NCI-H146 treated with DMSO at 0.1 percent for 48 hours (cell line): ENCODE measurements around the gene RASL12.
"Not testable (repeated sequence)": the region's sequence is repeated elsewhere in the genome, so short reads cannot be mapped to it uniquely, and the experiment has no call there.

Experiments used
- DNase-seq: peaks from one replicate; lab custom pipeline; 2025; ENCODE audit not compliant: unreplicated experiment; lab: John Stamatoyannopoulos, UW

Gene RASL12

GRCh38 chr15:65075607-65076395 lies 8.0 kb upstream of the RASL12 start:
- DNase-seq, result not testable (repeated sequence)

GRCh38 chr15:65074946-65075345 lies 7.2 kb upstream of the RASL12 start:
- DNase-seq, result not testable (repeated sequence)

- DNase-seq, result no peak
Observed at GRCh38 chr15:65072617-65073016, 4.8 kb upstream of the RASL12 start.

DNA sequence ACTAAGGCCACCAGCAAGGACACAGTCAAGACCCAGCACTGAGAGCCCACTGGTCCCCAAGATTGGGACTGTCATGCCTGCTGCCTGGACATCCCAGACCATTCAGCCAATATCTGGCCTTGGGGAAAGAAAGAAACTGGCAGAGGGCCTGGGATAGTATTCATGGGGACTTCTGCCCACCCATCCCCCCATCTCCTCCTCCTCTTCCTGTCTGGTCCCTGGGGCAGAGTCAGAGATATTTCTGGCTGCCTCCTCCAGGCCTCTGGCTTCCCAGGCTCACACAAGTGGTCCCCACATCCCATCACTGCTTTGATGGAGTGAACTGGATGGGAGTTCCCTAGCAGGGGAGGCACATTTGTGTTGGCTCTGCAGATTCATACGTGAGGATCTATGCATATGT lies 4.2 kb upstream of the RASL12 start:
- DNase-seq, result no peak

GRCh38 chr15:65071381-65071811 lies 3.6 kb upstream of the RASL12 start:
- DNase-seq, result no peak

- no peak for DNase-seq
Observed at GRCh38 chr15:65069779-65070546, 2.2 kb upstream of the RASL12 start.

- no peak for DNase-seq
Observed at GRCh38 chr15:65069179-65069578, 1.4 kb upstream of the RASL12 start.

DNA sequence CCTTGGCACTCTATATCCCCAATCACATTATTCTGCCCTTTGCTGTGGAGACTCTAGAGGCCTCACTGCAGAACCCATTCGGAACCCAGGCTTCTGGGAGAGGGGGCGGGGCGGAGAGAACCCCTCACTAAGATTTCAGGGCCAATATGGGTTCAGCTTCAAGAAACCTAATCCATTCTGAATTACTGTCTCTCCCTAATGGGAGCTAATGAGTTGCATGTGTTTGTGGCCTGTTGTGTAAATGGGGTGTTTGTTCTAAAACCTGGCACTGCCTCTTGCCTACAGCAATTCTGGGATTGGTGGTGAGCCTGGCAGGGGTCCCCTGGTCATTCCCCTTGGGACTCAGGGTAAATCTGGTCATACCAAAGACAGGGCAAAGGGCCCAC lies 605 bp upstream of the RASL12 start:
- DNase-seq, result no peak

- DNase-seq, result no peak
Observed at GRCh38 chr15:65067317-65067644, 510 bp downstream of the RASL12 start.

GRCh38 chr15:65066635-65067316 lies 1.0 kb downstream of the RASL12 start:
- no peak for DNase-seq

DNA sequence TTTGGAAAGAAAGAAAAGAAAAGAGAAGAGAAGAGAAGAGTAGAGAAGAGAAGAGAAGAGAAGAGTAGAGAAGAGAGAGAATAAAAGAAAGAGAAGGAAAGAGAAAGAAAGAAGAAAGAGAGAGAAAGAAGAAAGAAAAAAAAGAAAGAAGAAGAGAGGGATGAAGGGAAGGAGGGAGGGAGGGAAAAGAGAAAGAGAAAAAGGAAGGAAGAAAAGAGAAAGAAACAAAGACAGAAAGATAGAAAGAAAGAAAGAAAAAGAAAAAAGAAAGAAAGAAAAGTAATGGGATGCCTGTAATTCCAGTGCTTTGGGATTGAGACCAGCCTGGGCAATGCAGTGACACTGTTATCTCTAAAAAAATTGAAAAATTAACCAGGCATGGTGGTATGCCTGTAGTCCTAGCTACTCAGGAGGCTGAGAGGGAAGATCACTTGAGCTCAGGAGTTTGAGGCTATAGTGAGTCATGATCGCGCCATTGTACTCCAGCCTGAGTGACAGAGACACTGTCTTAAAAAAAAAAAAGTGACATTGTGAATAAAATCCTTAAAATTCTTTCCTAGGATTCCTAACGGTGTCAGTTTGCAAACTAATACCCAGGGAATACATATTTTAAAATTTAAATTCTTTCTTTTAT lies 1.7 kb downstream of the RASL12 start:
- no peak for DNase-seq

DNA sequence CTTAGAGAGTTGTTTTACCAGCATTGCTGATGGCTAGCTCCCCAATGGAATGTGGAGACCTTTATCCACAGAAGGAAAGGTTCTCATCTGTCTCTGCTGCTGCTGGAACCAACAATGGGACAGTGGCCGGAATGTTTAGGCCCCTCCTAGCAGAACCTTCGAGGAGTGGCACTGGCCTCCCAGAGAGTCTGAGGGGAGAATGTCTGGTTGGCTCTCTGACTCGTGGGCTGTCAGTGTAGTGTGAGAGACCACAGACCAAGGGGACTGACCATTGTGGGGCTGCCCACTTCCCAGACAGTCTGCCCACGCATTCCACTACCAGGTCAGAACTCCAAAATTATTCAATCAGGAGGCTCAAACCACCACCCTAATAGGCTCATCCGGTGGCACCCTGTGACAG lies 5.1 kb downstream of the RASL12 start:
- no peak for DNase-seq

DNA sequence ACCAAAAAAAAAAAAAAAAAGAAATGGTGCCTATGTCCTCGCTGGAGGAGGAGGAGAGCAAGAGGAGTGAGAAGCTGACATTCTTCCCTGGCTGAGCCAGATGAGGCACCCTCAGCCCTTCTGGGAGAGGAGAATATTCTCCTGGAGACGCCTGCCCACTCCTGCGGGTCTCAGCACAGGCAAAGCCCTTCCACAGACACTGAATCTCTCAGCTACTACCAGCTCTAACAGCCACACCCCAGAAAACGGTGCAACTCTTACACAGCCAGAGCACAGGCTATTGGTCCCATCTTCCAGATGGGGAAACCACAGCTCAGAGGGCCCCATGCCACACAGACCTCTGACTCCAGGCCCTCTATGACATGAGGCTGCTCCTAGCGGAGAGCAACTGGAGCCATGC lies 5.7 kb downstream of the RASL12 start:
- DNase-seq, result no peak

- DNase-seq, result no peak
Observed at GRCh38 chr15:65060641-65061397, 7.0 kb downstream of the RASL12 start.

DNA sequence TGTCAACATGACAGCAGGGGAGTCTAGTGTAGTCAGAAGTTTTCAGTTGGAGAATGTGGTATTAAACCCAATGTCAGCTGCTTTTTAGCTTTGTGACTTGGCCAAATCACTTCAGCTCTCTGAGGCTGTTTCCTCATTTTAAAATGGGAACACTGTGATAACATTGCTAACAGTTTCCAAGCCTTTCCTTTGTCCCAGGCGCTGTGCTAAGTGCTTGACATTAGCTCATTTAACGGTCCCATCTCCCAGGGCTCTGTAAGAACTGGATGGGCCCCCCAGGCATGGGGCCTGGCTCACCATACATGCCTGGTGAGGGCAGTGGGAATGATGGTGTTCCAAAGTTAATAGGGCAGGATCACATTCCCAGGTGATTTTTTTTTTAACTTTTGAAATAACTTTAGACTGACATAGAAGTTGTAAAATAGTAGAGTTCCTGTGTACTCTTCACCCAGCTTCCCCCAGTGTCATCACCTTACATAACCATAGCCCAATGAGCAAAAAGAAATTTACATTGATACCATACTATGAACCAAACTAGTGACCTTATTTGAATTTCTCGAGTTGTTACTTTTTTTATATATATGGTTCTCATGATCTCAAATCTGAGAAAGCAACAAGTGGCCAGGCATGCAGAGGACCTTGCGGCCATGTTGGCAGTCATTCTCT lies 7.7 kb downstream of the RASL12 start:
- DNase-seq, result no peak

- DNase-seq, result no peak
Observed at GRCh38 chr15:65059369-65059750, 8.4 kb downstream of the RASL12 start.

DNA sequence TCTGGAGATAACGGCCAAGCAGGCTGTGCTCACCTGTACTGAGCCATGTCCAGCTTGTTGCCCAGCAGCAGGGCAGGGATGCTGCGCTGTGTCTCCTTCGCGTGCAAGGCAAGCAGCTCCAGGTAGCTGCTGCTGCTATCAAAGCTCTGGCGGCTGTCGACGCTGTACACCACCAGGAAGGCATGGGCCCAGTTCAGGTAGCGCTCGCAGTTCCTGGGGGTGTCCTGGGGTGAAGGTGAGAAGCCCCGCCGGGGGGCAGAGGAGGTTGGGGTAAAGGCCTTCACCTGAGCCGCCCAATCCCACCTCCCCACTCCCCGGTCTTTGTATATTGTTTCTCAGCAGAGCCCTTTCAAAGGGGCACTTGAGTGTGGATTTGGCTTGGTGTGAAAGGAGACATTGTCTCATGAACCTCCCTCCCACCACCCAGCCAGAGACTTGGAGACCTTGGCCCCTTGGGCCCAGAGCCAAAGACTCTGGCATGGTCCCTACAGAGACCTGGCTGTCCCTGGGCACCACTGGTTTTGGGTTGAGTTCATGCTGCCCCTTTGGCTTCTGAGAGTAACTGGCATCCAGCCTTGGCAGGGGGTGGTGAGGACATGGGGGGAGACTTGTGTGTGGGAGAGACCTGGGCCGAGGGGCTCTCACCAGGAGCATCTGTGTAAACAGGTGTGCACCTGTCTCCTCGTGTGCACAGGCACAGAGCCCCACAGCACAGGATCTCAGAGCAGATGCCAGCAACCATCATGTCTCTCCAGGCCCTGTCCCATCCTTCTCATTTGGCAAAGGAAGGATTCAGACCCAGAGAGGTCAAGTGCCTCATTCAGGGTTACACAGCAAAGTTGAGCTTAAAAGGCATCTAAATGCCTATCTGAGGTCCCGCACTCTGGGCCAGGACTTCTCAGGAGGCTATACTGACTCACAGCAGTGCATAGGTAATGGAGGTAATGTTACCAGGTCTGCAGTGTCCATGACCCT lies 9.1 kb downstream of the RASL12 start:
- DNase-seq, result no peak

DNA sequence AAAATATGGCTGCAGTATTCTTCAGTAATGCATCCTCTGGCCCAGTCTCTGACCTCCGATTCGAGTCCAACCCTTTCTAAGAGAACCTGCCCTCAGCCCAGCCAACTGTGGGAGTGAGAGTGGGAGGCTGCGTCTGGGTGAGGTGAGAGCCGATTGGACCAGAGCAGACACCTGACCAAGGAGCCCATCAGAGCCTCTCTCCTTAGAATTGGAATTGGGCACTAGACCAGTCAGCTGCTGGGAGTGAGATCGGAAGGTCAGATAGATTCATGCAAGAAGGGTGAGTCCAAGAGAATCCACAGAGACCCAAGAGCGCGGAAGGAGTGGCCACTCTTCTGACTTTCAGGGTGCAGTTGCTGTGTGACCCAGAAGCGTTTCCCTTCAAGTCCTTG lies 10.2 kb downstream of the RASL12 start:
- DNase-seq, result no peak

DNA sequence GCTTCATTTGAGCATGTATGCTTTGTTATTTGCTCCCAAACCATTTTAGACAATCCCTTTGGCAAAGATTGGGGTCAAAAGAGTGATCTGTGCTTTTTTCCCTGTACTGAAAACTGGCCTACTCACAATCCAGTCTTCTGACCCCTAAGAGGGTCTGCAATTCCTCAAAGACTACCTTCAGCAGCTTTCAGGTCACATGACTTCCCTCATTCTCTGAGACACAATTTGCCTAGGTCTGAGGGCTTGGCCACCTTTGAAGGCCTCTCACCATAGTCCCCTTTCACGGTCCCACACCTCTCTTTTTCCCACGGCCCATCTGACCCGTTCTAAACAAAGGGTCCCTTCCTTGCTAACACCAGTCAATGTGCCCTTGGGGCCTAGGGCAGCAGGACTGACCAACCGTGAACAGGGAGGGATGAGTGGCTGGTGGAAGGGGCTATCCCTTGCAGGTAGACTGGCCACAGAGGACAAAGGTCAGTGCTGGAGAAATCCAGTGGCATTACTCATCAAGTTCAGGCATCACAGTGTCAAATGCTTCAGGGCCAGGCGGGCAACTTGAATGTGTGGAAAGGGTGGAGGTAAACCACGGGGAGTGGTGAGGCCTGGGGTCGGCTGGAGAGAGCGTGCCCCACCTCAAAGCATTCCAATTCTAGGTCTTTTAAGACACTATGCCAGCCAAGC lies 10.8 kb downstream of the RASL12 start:
- DNase-seq, result no peak
